Lung (tissue), 12 donors: ENCODE measurements around the gene CISD2. TPM values are rescaled to one million over a fixed set of nuclear protein-coding genes. Genes with fewer than 3 reads are reported as not detected.

Experiments used
- ATAC-seq: fragments of 200-7000 bp; cut with Tn5 transposase; one replicate; pipeline ENCODE4 v1.9.1; 2020; ENCODE audit warnings: moderate number of reproducible peaks; ENCODE audit not compliant: insufficient read depth, low FRiP score
- DNase-seq, 3 donors: peaks; one replicate each; pipeline ENCODE4 v3.0.0-alpha.2; 2013 to 2017
- H3K27ac ChIP-seq, 2 donors: one replicate each; pipeline ENCODE4 v1.5.1; 2013; ENCODE audit warnings: mild to moderate bottlenecking in 2 of 2, moderate library complexity in 2 of 2, control low read depth in 1 of 2, inconsistent platforms in 1 of 2, low read depth in 1 of 2, low read length in 1 of 2
- H3K27me3 ChIP-seq, 3 donors: one replicate each; pipeline ENCODE4 v1.5.1; 2013; ENCODE audit warnings: low read length in 2 of 3; ENCODE audit not compliant: control insufficient read depth in 3 of 3, insufficient read depth in 3 of 3
- H3K36me3 ChIP-seq, 4 donors: one replicate each; pipeline ENCODE4 v1.5.1; 2013; ENCODE audit warnings: low read length in 4 of 4, mild to moderate bottlenecking in 1 of 4, moderate library complexity in 1 of 4; ENCODE audit not compliant: control insufficient read depth in 4 of 4, insufficient read depth in 4 of 4
- H3K4me1 ChIP-seq, 5 donors: one replicate each; pipeline ENCODE4 v1.5.1; 2013; ENCODE audit warnings: low read length in 5 of 5, mild to moderate bottlenecking in 2 of 5, moderate library complexity in 1 of 5; ENCODE audit not compliant: control insufficient read depth in 5 of 5, insufficient read depth in 5 of 5
- H3K4me3 ChIP-seq: one replicate; pipeline ENCODE4 v1.5.1; 2013; ENCODE audit warnings: mild to moderate bottlenecking, control low read depth, moderate library complexity
- H3K9ac ChIP-seq, 2 donors: one replicate each; pipeline ENCODE4 v1.5.1; 2013; ENCODE audit warnings: low read length in 2 of 2, control low read depth in 1 of 2; ENCODE audit not compliant: insufficient read depth in 1 of 2
- H3K9me3 ChIP-seq, 4 donors: one replicate each; pipeline ENCODE4 v1.5.1; 2013; ENCODE audit warnings: low read length in 3 of 4, mild to moderate bottlenecking in 1 of 4, moderate library complexity in 1 of 4; ENCODE audit not compliant: control insufficient read depth in 4 of 4, insufficient read depth in 3 of 4
- CTCF ChIP-seq: IDR thresholded peaks from 2 replicates; pipeline ENCODE4 v1.5.1; 2012; ENCODE audit warnings: mild to moderate bottlenecking; ENCODE audit errors: control extremely low read depth, extremely low read depth
- WGBS, 2 donors: extraction: QIAGEN DNeasy Blood & Tissue Kit; methylation state at CpG; one replicate each; pipeline ENCODE4 v1.1.7; 2013; 5-methylcytosine and 5-hydroxymethylcytosine counted together
- polyA plus RNA-seq, 2 donors: library from polyadenylated mRNA; stranded (reverse); fragments of 200-250 nt; gene quantifications; one replicate each; pipeline ENCODE4 v1.2.1, GENCODE V29; 2013
- total RNA-seq, 2 donors: library from RNA; depleted of rRNA in 1 of 2; stranded (reverse); fragments of >200 nt in 1 of 2; gene quantifications; one replicate each; pipeline ENCODE4 v1.2.1, GENCODE V29; 2014 to 2021
- donor health status: control.
- donor health status: control.
- donor health status: Bipolar disorder and iron deficiency.
- donor health status: healthy.
- donor health status: DM: yes; HTN: yes; CAD: no.

The CISD2 gene
- total and polyA plus RNA-seq, 4 donors: 18.7 to 29.8 (median 25.2) TPM

- no peak for TF ChIP-seq CTCF
- ATAC-seq (no peak), DNase-seq (no peak)
- H3K4me3 ChIP-seq: no peak overlapping the region
- no peaks in the 10 kb centered on the region for H3K27me3 ChIP-seq
- H3K27ac ChIP-seq: no peak overlapping the region
- H3K4me1 ChIP-seq: peaks cover 0 to 7% (median 6%) of the 10 kb centered on the region in 5 donors
- peaks cover 0 to 2% (median 0%) of the 10 kb centered on the region in 4 donors for H3K36me3 ChIP-seq
- WGBS, 2 donors: 94% methylated on average over 4 of the region's 4 CpGs
- H3K9ac ChIP-seq: no peak overlapping the region
- H3K9me3 ChIP-seq: no peaks in the 10 kb centered on the region
Measured at GRCh38 chr4:102832105-102832504, 36.7 kb upstream of the CISD2 start.

GRCh38 chr4:102832667-102833066, 36.1 kb upstream of the CISD2 start:
- no peaks in the 10 kb centered on the region for H3K36me3 ChIP-seq
- H3K27ac ChIP-seq: no peak overlapping the region
- DNase-seq: no peak
- H3K4me1 ChIP-seq: peaks cover 0 to 7% (median 6%) of the 10 kb centered on the region in 5 donors
- H3K9ac ChIP-seq: no peak overlapping the region
- no peak overlapping the region for H3K4me3 ChIP-seq
- no peak for TF ChIP-seq CTCF
- WGBS, 2 donors: 93% methylated on average over 1 of the region's 1 CpG
- H3K9me3 ChIP-seq: no peaks in the 10 kb centered on the region
- no peaks in the 10 kb centered on the region for H3K27me3 ChIP-seq
- ATAC-seq: no peak

- no peak for DNase-seq
- ATAC-seq: no peak
- no peak overlapping the region for H3K9ac ChIP-seq
- no peak overlapping the region for H3K27ac ChIP-seq
- H3K4me3 ChIP-seq: no peak overlapping the region
- no peaks in the 10 kb centered on the region for H3K27me3 ChIP-seq
- H3K36me3 ChIP-seq: peaks cover 0 to 2% (median 0%) of the 10 kb centered on the region in 4 donors
- peaks cover 0 to 3% (median 0%) of the 10 kb centered on the region in 5 donors for H3K4me1 ChIP-seq
- WGBS, 2 donors: 100% methylated on average over 1 of the region's 1 CpG
- TF ChIP-seq CTCF: no peak
- no peaks in the 10 kb centered on the region for H3K9me3 ChIP-seq
Measured at GRCh38 chr4:102836596-102836995, 32.2 kb upstream of the CISD2 start.

- Histone ChIP-seq H3K9ac (no peak overlapping the region), H3K9me3 (no peaks in the 10 kb centered on the region), H3K4me1 (no peaks in the 10 kb centered on the region), H3K36me3 (peaks cover 0 to 5% (median 1%) of the 10 kb centered on the region in 4 donors), H3K27me3 (no peaks in the 10 kb centered on the region), H3K4me3 (no peak overlapping the region), H3K27ac (no peak overlapping the region)
- WGBS, 2 donors: 89 to 90% methylated on average over 3 of the region's 3 CpGs
- TF ChIP-seq CTCF: no peak
- ATAC-seq (no peak), DNase-seq (no peak)
Measured at GRCh38 chr4:102842367-102842766, 26.4 kb upstream of the CISD2 start.
